ENCODE results near the gene LPCAT1. TPM values are rescaled to one million over a fixed set of nuclear protein-coding genes. Genes with fewer than 3 reads are reported as not detected.

Gene LPCAT1
- total and polyA plus RNA-seq, 2 experiments from 2014 or later: 44.1 to 56.0 TPM

GRCh38 chr5:1471240-1471853 lies 52.4 kb downstream of the LPCAT1 start:
- Histone ChIP-seq H3K9me2 (replicated peaks; ENCODE audit: insufficient read depth) (no peaks in the 10 kb centered on the region), H3K9me3 (ENCODE audit: low read depth) (no peaks in the 10 kb centered on the region), H3K79me2 (no peaks in the 10 kb centered on the region), H3K4me1 (ENCODE audit: insufficient read depth) (no peaks in the 10 kb centered on the region), H3K27ac (no peak overlapping the region), H3K27me3 (no peaks in the 10 kb centered on the region), H4K20me1 (ENCODE audit: insufficient read depth, poor library complexity, severe bottlenecking) (no peaks in the 10 kb centered on the region), H3K4me2 (no peak overlapping the region), H3K4me3 (no peak overlapping the region), H3K36me3 (replicated peaks; ENCODE audit: insufficient read depth, low read depth) (no peaks in the 10 kb centered on the region), H2AFZ (no peak overlapping the region)
- WGBS (ENCODE audit: low lambda C conversion rate, missing lambda C conversion rate): 95% methylated on average over 8 of the region's 8 CpGs
- TF ChIP-seq, protein P1, sequence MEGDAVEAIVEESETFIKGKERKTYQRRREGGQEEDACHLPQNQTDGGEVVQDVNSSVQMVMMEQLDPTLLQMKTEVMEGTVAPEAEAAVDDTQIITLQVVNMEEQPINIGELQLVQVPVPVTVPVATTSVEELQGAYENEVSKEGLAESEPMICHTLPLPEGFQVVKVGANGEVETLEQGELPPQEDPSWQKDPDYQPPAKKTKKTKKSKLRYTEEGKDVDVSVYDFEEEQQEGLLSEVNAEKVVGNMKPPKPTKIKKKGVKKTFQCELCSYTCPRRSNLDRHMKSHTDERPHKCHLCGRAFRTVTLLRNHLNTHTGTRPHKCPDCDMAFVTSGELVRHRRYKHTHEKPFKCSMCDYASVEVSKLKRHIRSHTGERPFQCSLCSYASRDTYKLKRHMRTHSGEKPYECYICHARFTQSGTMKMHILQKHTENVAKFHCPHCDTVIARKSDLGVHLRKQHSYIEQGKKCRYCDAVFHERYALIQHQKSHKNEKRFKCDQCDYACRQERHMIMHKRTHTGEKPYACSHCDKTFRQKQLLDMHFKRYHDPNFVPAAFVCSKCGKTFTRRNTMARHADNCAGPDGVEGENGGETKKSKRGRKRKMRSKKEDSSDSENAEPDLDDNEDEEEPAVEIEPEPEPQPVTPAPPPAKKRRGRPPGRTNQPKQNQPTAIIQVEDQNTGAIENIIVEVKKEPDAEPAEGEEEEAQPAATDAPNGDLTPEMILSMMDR (IDR thresholded peaks at IDR 0.05; ENCODE audit: poor library complexity): no peak
- TF ChIP-seq EZH2phosphoT487 (IDR thresholded peaks at IDR 0.05; ENCODE audit: low read depth, severe bottlenecking, unreplicated experiment): no peak
- TF ChIP-seq EZH2 (IDR thresholded peaks at IDR 0.05; ENCODE audit: borderline replicate concordance): no peak
- no peak for DNase-seq (ENCODE audit: low spot score)

DNA sequence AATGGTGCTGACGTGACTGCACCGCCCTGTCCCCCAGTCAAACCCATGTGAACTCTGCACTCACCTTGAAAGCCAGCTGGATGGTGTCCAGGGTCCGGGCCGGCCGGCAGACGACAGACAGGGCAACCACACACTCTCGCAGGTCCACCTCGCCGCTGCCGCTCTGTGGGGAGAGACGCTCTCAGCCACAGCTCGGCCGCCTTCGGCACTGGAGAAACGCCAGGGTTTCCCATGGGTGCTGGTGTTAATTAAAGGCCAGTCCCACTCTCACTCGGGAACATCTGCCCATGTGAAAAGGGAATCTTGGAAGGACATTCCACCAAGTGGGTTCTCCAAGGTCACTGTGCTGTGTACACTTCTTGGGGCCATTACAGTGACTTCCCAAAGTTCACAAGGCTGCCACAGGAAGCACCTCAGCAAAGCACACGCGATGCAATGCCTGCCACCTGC lies 53.0 kb downstream of the LPCAT1 start:
- Histone ChIP-seq H3K9me2 (replicated peaks; ENCODE audit: insufficient read depth) (no peaks in the 10 kb centered on the region), H3K4me1 (ENCODE audit: insufficient read depth) (no peaks in the 10 kb centered on the region), H3K36me3 (replicated peaks; ENCODE audit: insufficient read depth, low read depth) (no peaks in the 10 kb centered on the region), H3K79me2 (no peaks in the 10 kb centered on the region), H3K9me3 (ENCODE audit: low read depth) (no peaks in the 10 kb centered on the region), H3K4me2 (no peak overlapping the region), H2AFZ (no peak overlapping the region), H3K27ac (no peak overlapping the region), H3K4me3 (no peak overlapping the region), H3K27me3 (no peaks in the 10 kb centered on the region), H4K20me1 (ENCODE audit: insufficient read depth, poor library complexity, severe bottlenecking) (no peaks in the 10 kb centered on the region)
- no peak for DNase-seq (ENCODE audit: low spot score)
- WGBS (ENCODE audit: low lambda C conversion rate, missing lambda C conversion rate): 89% methylated on average over 18 of the region's 18 CpGs
- no peak for TF ChIP-seq EZH2 (IDR thresholded peaks at IDR 0.05; ENCODE audit: borderline replicate concordance)
- TF ChIP-seq, protein P1 (IDR thresholded peaks at IDR 0.05; ENCODE audit: poor library complexity): no peak
- no peak for TF ChIP-seq EZH2phosphoT487 (IDR thresholded peaks at IDR 0.05; ENCODE audit: low read depth, severe bottlenecking, unreplicated experiment)

GRCh38 chr5:1468629-1469527 lies 54.9 kb downstream of the LPCAT1 start:
- H2AFZ ChIP-seq: no peak overlapping the region
- H3K27ac ChIP-seq: no peak overlapping the region
- no peaks in the 10 kb centered on the region for H3K9me2 ChIP-seq (replicated peaks; ENCODE audit: insufficient read depth)
- no peaks in the 10 kb centered on the region for H3K36me3 ChIP-seq (replicated peaks; ENCODE audit: insufficient read depth, low read depth)
- H3K4me3 ChIP-seq: no peak overlapping the region
- H3K4me1 ChIP-seq (ENCODE audit: insufficient read depth): no peaks in the 10 kb centered on the region
- H4K20me1 ChIP-seq (ENCODE audit: insufficient read depth, poor library complexity, severe bottlenecking): no peaks in the 10 kb centered on the region
- 96% methylated on average over 27 of the region's 28 CpGs for WGBS (ENCODE audit: low lambda C conversion rate, missing lambda C conversion rate)
- H3K9me3 ChIP-seq (ENCODE audit: low read depth): no peaks in the 10 kb centered on the region
- no peaks in the 10 kb centered on the region for H3K27me3 ChIP-seq
- H3K79me2 ChIP-seq: no peaks in the 10 kb centered on the region
- TF ChIP-seq EZH2 (IDR thresholded peaks at IDR 0.05; ENCODE audit: borderline replicate concordance) (no peak), EZH2phosphoT487 (IDR thresholded peaks at IDR 0.05; ENCODE audit: low read depth, severe bottlenecking, unreplicated experiment) (no peak)
- TF ChIP-seq, protein P1 (IDR thresholded peaks at IDR 0.05; ENCODE audit: poor library complexity): no peak
- H3K4me2 ChIP-seq: no peak overlapping the region
- no peak for DNase-seq (ENCODE audit: low spot score)
